K562 (cell line): Measurements from ENCODE around the gene MEOX2. TPM values are rescaled to one million over a fixed set of nuclear protein-coding genes. Genes with fewer than 3 reads are reported as not detected.

Experiments used
- ATAC-seq: fragments of 200-7000 bp; cut with Tn5 transposase; 3 replicates; pipeline ENCODE4 v1.9.1; 2020; ENCODE audit warnings: moderate library complexity
- BruUV-seq: library from RNA; stranded (reverse); fragments of 400-500 nt; replicated peaks from 2 replicates; lab custom pipeline; 2021; lab: Mats Ljungman, UMichigan
- CTCF ChIA-PET: fragments of 300-600 bp; formaldehyde crosslinking; extraction: SDS; loops from one replicate; lab custom pipeline; 2021; ENCODE audit warnings: low intra/inter-chr PET ratio; lab: Yijun Ruan, JAX
- POLR2A ChIA-PET: fragments of 300-600, 350-650 bp; sonication (Branson Sonifier 250); formaldehyde crosslinking; extraction: SDS; loops from one replicate; lab custom pipeline; 2021; ENCODE audit warnings: antibody characterized with exemption, inconsistent platforms; lab: Yijun Ruan, JAX
- DNase-seq, 4 experiments: peaks; one replicate each; pipeline versions ENCODE4 v3.0.0 to v3.0.0-alpha.2; 2011 to 2018; ENCODE audit warnings: low spot score in 3 of 4, mixed read lengths in 3 of 4; ENCODE audit errors: extremely low read depth in 1 of 4
- FAIRE-seq: peaks from 2 replicates; lab custom pipeline; 2011; peaks lifted over from hg19 to GRCh38; lab: Jason Lieb, UNC
- H2AFZ ChIP-seq: 2 replicates; pipeline ENCODE4 v1.6.0; 2011; ENCODE audit warnings: low read depth, low read length, control low read depth, inconsistent platforms
- H3K27ac ChIP-seq: fragments of 200-600 bp; 3 replicates; pipeline ENCODE4 v1.8.0; 2011; ENCODE audit warnings: low read depth, mild to moderate bottlenecking, control low read depth, inconsistent platforms, low read length, moderate library complexity, mixed read lengths; ENCODE audit errors: extremely low read depth
- H3K27me3 ChIP-seq, 2 experiments: fragments of 300-600 bp in 1 of 2; 2 replicates in 1 of 2; 3 replicates in 1 of 2; pipeline versions ENCODE4 v1.6.0 to v1.8.0; 2011; ENCODE audit warnings: inconsistent platforms in 2 of 2, low read length in 2 of 2, mild to moderate bottlenecking in 1 of 2, mixed read lengths in 1 of 2, moderate library complexity in 1 of 2; ENCODE audit not compliant: control insufficient read depth in 2 of 2, insufficient read depth in 2 of 2
- H3K36me3 ChIP-seq: fragments of 300-600 bp; 3 replicates; pipeline ENCODE4 v1.8.0; 2011; ENCODE audit warnings: mild to moderate bottlenecking, low read length, inconsistent platforms; ENCODE audit not compliant: control insufficient read depth, insufficient read depth
- H3K4me1 ChIP-seq, 2 experiments: fragments of 200-600 bp in 1 of 2; replicated peaks in 1 of 2; 2 replicates in 1 of 2; 3 replicates in 1 of 2; pipeline versions ENCODE4 v1.5.1 to v1.8.0; 2011; ENCODE audit warnings: inconsistent platforms in 2 of 2, low read length in 2 of 2, mild to moderate bottlenecking in 1 of 2, mixed read lengths in 1 of 2, moderate library complexity in 1 of 2; ENCODE audit not compliant: control insufficient read depth in 2 of 2, insufficient read depth in 2 of 2
- H3K4me2 ChIP-seq: 2 replicates; pipeline ENCODE4 v1.6.1; 2011; ENCODE audit warnings: low read length, control low read depth, inconsistent platforms, mixed read lengths; ENCODE audit not compliant: insufficient read depth
- H3K4me3 ChIP-seq: fragments of 200-600 bp; sonication (generic), shearing (Covaris generic); 2 replicates; pipeline ENCODE4 v1.5.1; 2016; ENCODE audit warnings: control low read depth, inconsistent platforms
- H3K79me2 ChIP-seq: fragments of 200-600 bp; 3 replicates; pipeline ENCODE4 v1.8.0; 2011; ENCODE audit warnings: low read length, inconsistent platforms; ENCODE audit not compliant: control insufficient read depth, insufficient read depth
- H3K9ac ChIP-seq, 2 experiments: 2 replicates each; pipeline versions ENCODE4 v1.6.0 to v1.6.1; 2011; ENCODE audit warnings: low read depth in 2 of 2, low read length in 2 of 2, control low read depth in 1 of 2, inconsistent platforms in 1 of 2, mild to moderate bottlenecking in 1 of 2, mixed read lengths in 1 of 2; ENCODE audit not compliant: insufficient read depth in 1 of 2
- H3K9me1 ChIP-seq: one replicate; pipeline ENCODE4 v1.6.0; 2011; ENCODE audit warnings: inconsistent platforms, mild to moderate bottlenecking, low read length, moderate library complexity; ENCODE audit not compliant: control insufficient read depth, insufficient read depth
- H3K9me3 ChIP-seq: replicated peaks from 2 replicates; pipeline ENCODE4 v1.5.1; 2011; ENCODE audit warnings: low read depth, low read length, inconsistent platforms; ENCODE audit not compliant: control insufficient read depth, insufficient read depth
- H4K20me1 ChIP-seq: replicated peaks from 2 replicates; pipeline ENCODE4 v1.6.1; 2011; ENCODE audit warnings: low read length, inconsistent platforms, mixed read lengths; ENCODE audit not compliant: control insufficient read depth, insufficient read depth
- HDGF ChIP-seq: fragments of 450-650 bp; IDR thresholded peaks from 2 replicates; pipeline ENCODE4 v1.6.1; 2016
- HSF4 ChIP-seq: fragments of 250-450 bp; sonication (Bioruptor Pico); IDR thresholded peaks from 2 replicates; pipeline ENCODE4 v2.1.2; 2022; ENCODE audit warnings: mild to moderate bottlenecking, moderate library complexity, borderline replicate concordance
- IFI16 ChIP-seq: fragments of 250-450 bp; sonication (Bioruptor Pico); IDR thresholded peaks from 2 replicates; pipeline ENCODE4 v2.1.2; 2022; ENCODE audit warnings: mild to moderate bottlenecking, inconsistent platforms
- ILF3 ChIP-seq: fragments of 450-650 bp; IDR thresholded peaks from 2 replicates; pipeline ENCODE4 v1.6.1; 2018; ENCODE audit warnings: antibody characterized with exemption, mild to moderate bottlenecking, moderate library complexity, borderline replicate concordance
- POLR2AphosphoS2 ChIP-seq: IDR thresholded peaks from 2 replicates; pipeline ENCODE4 v1.6.1; 2012; ENCODE audit warnings: low read length, improper control_type of control experiment
- ZBTB8A ChIP-seq: fragments of 450-650 bp; IDR thresholded peaks from 2 replicates; pipeline ENCODE4 v1.6.1; 2018; ENCODE audit warnings: mild to moderate bottlenecking, moderate library complexity; ENCODE audit not compliant: partially characterized antibody
- ZFPM2 ChIP-seq: fragments of 250-450 bp; sonication (Bioruptor Pico); IDR thresholded peaks from 2 replicates; pipeline ENCODE4 v1.5.1; 2022; ENCODE audit warnings: mild to moderate bottlenecking
- ZNF707 ChIP-seq: fragments of 250-450 bp; sonication (Bioruptor Pico); conservative IDR thresholded peaks from 2 replicates; pipeline ENCODE4 v1.8.0; 2022; ENCODE audit warnings: inconsistent platforms, mild to moderate bottlenecking, moderate library complexity
- WGBS: fragments of 100-300 bp; shearing (Covaris generic); methylation state at CpG from one replicate; pipeline ENCODE4 v1.1.6; 2016; ENCODE audit warnings: low coverage, mixed read lengths; ENCODE audit not compliant: insufficient coverage; ENCODE audit errors: missing lambda C conversion rate; 5-methylcytosine and 5-hydroxymethylcytosine counted together
- in situ Hi-C: fragments of 300-500 bp; cut with MboI; formaldehyde crosslinking; loops from 4 replicates; pipeline ENCODE4 v1.15.0; 2018; ENCODE audit warnings: inconsistent platforms, mixed read lengths
- intact Hi-C: fragments of 100-400 bp; cut with micrococcal nuclease; formaldehyde crosslinking; loops from 2 replicates; pipeline ENCODE4 v1.14.2; 2022
- polyA plus RNA-seq, 8 experiments: library from polyadenylated mRNA; depleted of rRNA in 4 of 8; stranded (reverse) in 5 of 8; unstranded in 3 of 8; fragments of >200 nt; fragmentation: Nextera tagmentation in 2 of 8; fragmentation: Illumina TruSeq in 1 of 8; extraction: Ambion mirVana in 2 of 8; extraction: Trizol in 1 of 8; gene quantifications; 2 replicates each; pipeline versions ENCODE4 v1.2.1 to v1.2.3, GENCODE V29; 2011 to 2014; ENCODE audit warnings: inconsistent platforms in 1 of 8, missing spikeins in 1 of 8
- total RNA-seq, 7 experiments: library from RNA; depleted of rRNA in 6 of 7; stranded (reverse); fragments of >200 nt in 6 of 7; fragmentation: Illumina TruSeq in 2 of 7; extraction: Trizol in 2 of 7; gene quantifications; 2 replicates each; pipeline versions ENCODE4 v1.2.1 to v1.2.3, GENCODE V29; 2011 to 2021; ENCODE audit warnings: low replicate concordance in 1 of 7
- TF ChIP-seq, protein P1 (sequence below): fragments of 450-650 bp; IDR thresholded peaks from 2 replicates; pipeline ENCODE4 v1.6.1; 2016; ENCODE audit warnings: low read depth, mild to moderate bottlenecking, moderate library complexity
- TF ChIP-seq, protein P2 (sequence below), 2 experiments: fragments of 450-650 bp in 1 of 2; sonication (generic) in 1 of 2; formaldehyde crosslinking in 1 of 2; IDR thresholded peaks; 2 replicates each; pipeline versions ENCODE4 v1.7.1 to v1.9.0; 2016 to 2022; ENCODE audit warnings: inconsistent platforms in 1 of 2, mild to moderate bottlenecking in 1 of 2, missing genetic modification reagents in 1 of 2

Gene MEOX2
- total and polyA plus RNA-seq, 9 of the 15 experiments (the other 6 are each of a cell fraction or from before 2014, with no cell fraction given): not detected

- Histone ChIP-seq H3K36me3 (no peaks in the 10 kb centered on the region), H3K27ac (no peak overlapping the region), H3K9ac (no peak overlapping the region), H3K4me3 (no peak overlapping the region), H3K9me3 (no peaks in the 10 kb centered on the region), H3K4me2 (no peak overlapping the region), H4K20me1 (no peaks in the 10 kb centered on the region), H3K9me1 (no peaks in the 10 kb centered on the region), H3K4me1 (no peaks in the 10 kb centered on the region), H3K27me3 (no peaks in the 10 kb centered on the region), H2AFZ (no peak overlapping the region), H3K79me2 (no peaks in the 10 kb centered on the region)
- no peak for FAIRE-seq
- POLR2A ChIA-PET: no interaction called here
- 0% methylated on average over 1 of the region's 1 CpG for WGBS
- no peak for ATAC-seq
- DNase-seq: no peak
- no peak for TF ChIP-seq ZNF707 (CRISPR knock-in tag)
- no peak for TF ChIP-seq HDGF
- no peak for TF ChIP-seq HSF4 (CRISPR knock-in tag)
- TF ChIP-seq ZFPM2 (CRISPR knock-in tag): no peak
- no peak for TF ChIP-seq ILF3
- no peak for TF ChIP-seq ZBTB8A
- TF ChIP-seq, protein P1, sequence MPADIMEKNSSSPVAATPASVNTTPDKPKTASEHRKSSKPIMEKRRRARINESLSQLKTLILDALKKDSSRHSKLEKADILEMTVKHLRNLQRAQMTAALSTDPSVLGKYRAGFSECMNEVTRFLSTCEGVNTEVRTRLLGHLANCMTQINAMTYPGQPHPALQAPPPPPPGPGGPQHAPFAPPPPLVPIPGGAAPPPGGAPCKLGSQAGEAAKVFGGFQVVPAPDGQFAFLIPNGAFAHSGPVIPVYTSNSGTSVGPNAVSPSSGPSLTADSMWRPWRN: no peak
- TF ChIP-seq IFI16: no peak
- TF ChIP-seq POLR2AphosphoS2: no peak
- TF ChIP-seq, protein P2, sequence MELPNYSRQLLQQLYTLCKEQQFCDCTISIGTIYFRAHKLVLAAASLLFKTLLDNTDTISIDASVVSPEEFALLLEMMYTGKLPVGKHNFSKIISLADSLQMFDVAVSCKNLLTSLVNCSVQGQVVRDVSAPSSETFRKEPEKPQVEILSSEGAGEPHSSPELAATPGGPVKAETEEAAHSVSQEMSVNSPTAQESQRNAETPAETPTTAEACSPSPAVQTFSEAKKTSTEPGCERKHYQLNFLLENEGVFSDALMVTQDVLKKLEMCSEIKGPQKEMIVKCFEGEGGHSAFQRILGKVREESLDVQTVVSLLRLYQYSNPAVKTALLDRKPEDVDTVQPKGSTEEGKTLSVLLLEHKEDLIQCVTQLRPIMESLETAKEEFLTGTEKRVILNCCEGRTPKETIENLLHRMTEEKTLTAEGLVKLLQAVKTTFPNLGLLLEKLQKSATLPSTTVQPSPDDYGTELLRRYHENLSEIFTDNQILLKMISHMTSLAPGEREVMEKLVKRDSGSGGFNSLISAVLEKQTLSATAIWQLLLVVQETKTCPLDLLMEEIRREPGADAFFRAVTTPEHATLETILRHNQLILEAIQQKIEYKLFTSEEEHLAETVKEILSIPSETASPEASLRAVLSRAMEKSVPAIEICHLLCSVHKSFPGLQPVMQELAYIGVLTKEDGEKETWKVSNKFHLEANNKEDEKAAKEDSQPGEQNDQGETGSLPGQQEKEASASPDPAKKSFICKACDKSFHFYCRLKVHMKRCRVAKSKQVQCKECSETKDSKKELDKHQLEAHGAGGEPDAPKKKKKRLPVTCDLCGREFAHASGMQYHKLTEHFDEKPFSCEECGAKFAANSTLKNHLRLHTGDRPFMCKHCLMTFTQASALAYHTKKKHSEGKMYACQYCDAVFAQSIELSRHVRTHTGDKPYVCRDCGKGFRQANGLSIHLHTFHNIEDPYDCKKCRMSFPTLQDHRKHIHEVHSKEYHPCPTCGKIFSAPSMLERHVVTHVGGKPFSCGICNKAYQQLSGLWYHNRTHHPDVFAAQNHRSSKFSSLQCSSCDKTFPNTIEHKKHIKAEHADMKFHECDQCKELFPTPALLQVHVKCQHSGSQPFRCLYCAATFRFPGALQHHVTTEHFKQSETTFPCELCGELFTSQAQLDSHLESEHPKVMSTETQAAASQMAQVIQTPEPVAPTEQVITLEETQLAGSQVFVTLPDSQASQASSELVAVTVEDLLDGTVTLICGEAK (IDR thresholded peaks at IDR 0.05): no peak
- TF ChIP-seq, protein P2 (CRISPR knock-in tag; IDR thresholded peaks at IDR 0.05): no peak
- intact Hi-C loops: no loop called here
- BruUV-seq: no TSS peak
- in situ Hi-C loops: no loop called here
- CTCF ChIA-PET: no interaction called here
These were observed 103.7 kb downstream of the MEOX2 start for GRCh38 chr7:15582773-15583172.
